Body of pancreas (tissue), 4 donors: ENCODE measurements around the gene MYO5A.

Source experiments
- CTCF ChIP-seq, 7 experiments: fragments of 450-650 bp in 4 of 7; fragments of 200-600 bp in 3 of 7; sonication (generic) in 3 of 7; IDR thresholded peaks; one replicate each; pipeline ENCODE4 v1.5.1; 2016 to 2019; ENCODE audit warnings: antibody characterized with exemption in 7 of 7
- POLR2A ChIP-seq, 3 donors: fragments of 450-650 bp; IDR thresholded peaks; one replicate each; pipeline ENCODE4 v1.6.1; 2016; ENCODE audit warnings: antibody characterized with exemption in 3 of 3, mild to moderate bottlenecking in 2 of 3

- TF ChIP-seq POLR2A (IDR thresholded peaks at IDR 0.05) (no peak), CTCF (IDR thresholded peaks at IDR 0.05) (no peak)
These were observed 247.3 kb downstream of the MYO5A start for GRCh38 chr15:52281085-52282035.
